ENCODE data around the gene WDR18.

The WDR18 gene

DNA sequence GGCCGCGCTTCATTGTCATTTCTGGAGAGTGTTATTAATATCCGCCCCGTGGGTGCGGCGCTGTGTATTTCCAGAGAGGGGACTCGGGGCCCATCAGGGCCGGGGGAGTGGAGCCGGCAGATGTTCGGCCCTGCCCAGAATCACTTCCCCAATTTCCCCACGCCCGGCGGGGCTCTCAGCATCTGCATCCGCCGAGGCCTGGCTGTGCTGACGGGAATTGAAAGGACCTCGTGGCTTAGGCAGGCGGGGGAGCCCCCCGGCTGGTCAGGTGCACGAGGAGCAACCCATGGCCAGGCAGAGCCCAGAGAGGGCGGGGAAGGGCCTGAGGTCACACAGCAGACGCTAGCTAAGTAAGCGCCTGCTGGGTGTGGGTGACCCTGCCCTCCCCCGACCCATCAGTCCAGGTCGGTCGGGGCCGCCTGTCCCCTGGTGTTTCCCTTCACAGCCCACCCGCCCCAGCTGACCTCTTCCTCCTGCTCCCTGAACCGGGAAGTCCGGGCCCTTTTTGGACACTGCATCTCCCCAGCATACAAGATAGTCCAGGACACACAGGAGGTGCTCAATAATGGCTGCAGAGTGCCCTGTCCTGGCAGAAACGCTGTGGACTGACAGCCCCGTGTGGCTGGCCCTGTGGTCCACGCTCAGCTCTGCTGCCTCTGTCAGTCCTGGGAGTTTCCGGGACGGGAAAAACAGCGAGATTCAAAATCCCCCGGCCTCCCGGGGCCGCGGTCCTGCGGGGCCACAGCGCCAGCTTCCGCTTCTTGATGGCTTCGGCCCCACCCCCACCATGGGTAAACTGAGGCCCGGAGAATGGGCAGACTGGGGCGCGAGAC lies 36.2 kb upstream of the WDR18 start:
- TF ChIP-seq TAF1 (IDR thresholded peaks at IDR 0.05; ENCODE audit: low read depth, low read length) (no peak), PAX5 (IDR thresholded peaks at IDR 0.05; ENCODE audit: insufficient read depth, low read length, severe bottlenecking) (peak; percentile 41), SPI1 (IDR thresholded peaks at IDR 0.05; ENCODE audit: low read depth, low read length) (peak; percentile 99), POLR2A (IDR thresholded peaks at IDR 0.05; ENCODE audit: low read depth, low read length) (no peak; the same call in 1 of the 2 replicates), POU2F2 (IDR thresholded peaks at IDR 0.05; ENCODE audit: low read depth, low read length) (peak; percentile 68; the same call in 1 of the 2 replicates), POLR2AphosphoS5 (IDR thresholded peaks at IDR 0.05; ENCODE audit: low read depth, low read length) (no peak)
- DNase-seq (ENCODE audit: insufficient read length, low spot score) (peak; percentile 95), FAIRE-seq (peak; percentile 98)

DNA sequence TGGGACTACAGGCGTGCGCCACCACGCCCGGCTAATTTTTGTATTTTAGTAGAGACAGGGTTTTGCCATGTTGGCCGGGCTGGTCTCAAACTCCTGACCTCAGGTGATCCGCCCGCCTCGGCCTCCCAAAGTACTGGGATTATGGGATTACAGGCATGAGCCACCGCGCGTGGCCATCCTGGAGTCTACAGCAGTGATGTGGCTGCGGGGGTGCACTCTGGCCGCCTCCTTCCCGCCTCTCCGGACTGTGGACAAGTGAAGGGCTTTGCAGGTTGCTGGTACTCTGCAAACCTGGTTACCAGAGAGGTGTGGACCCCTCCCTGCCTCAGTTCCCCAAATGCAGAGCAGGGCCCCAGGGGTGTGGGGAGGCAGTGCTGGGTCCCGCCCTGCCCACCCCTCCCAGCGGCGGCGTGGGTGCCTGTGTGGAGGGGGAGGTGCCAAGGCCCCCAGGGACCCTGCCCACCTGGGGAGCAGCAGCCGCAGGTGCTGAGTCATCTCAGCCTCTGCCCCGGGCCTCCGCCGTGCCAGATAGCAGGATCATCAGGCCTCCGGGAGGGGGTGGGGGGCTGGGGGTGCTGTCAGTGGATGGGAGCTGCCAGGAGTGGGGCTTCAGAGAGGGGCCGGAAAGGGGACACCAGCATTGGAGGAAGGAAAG lies 35.2 kb upstream of the WDR18 start:
- TF ChIP-seq PAX5 (IDR thresholded peaks at IDR 0.05; ENCODE audit: insufficient read depth, low read length, severe bottlenecking) (no peak), POLR2A (IDR thresholded peaks at IDR 0.05; ENCODE audit: low read depth, low read length) (no peak), TAF1 (IDR thresholded peaks at IDR 0.05; ENCODE audit: low read depth, low read length) (no peak), POU2F2 (IDR thresholded peaks at IDR 0.05; ENCODE audit: low read depth, low read length) (no peak), POLR2AphosphoS5 (IDR thresholded peaks at IDR 0.05; ENCODE audit: low read depth, low read length) (no peak), SPI1 (IDR thresholded peaks at IDR 0.05; ENCODE audit: low read depth, low read length) (no peak)
- peak; percentile 33 for FAIRE-seq

DNA sequence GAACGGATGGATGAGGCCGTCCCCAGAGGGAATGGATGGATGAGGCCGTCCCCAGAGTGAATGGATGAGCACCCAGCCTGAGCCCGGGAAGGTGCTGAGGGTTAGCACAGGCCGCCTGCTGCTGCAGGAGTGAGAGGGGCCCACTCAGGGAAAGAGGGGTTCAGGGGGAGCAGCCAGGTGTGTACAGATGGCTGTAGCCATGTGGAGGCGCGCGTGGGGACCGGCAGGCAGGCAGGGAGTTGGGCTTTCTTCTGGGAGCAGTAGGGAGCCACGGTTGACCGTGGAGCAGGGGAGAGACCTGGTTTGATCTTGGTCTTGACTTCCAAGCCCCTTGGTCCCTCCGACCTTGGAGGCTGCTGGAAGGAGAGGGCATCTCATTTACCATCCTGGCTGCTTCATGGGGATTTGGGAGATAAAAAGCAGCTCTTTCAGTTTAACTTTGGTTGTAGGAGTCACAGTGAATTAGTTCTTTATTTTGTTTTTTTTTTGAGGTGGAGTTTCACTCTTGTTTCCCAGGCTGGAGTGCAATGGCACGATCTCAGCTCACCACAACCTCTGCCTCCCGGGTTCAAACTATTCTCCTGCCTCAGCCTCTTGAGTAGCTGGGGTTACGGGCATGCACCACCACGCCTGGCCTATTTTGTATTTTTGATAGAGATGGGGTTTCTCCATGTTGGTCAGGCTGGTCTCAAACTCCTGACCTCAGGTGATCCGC lies 33.6 kb upstream of the WDR18 start:
- TF ChIP-seq POU2F2 (IDR thresholded peaks at IDR 0.05; ENCODE audit: low read depth, low read length) (no peak), POLR2AphosphoS5 (IDR thresholded peaks at IDR 0.05; ENCODE audit: low read depth, low read length) (no peak), PAX5 (IDR thresholded peaks at IDR 0.05; ENCODE audit: insufficient read depth, low read length, severe bottlenecking) (no peak), POLR2A (IDR thresholded peaks at IDR 0.05; ENCODE audit: low read depth, low read length) (no peak), SPI1 (IDR thresholded peaks at IDR 0.05; ENCODE audit: low read depth, low read length) (no peak), TAF1 (IDR thresholded peaks at IDR 0.05; ENCODE audit: low read depth, low read length) (no peak)
- no peak for DNase-seq (ENCODE audit: insufficient read length, low spot score)
- peak; percentile 77 for FAIRE-seq

More for the DNA sequence above, 35.2 kb upstream of the WDR18 start:
- DNase-seq (ENCODE audit: insufficient read length, low spot score), result no peak

DNA sequence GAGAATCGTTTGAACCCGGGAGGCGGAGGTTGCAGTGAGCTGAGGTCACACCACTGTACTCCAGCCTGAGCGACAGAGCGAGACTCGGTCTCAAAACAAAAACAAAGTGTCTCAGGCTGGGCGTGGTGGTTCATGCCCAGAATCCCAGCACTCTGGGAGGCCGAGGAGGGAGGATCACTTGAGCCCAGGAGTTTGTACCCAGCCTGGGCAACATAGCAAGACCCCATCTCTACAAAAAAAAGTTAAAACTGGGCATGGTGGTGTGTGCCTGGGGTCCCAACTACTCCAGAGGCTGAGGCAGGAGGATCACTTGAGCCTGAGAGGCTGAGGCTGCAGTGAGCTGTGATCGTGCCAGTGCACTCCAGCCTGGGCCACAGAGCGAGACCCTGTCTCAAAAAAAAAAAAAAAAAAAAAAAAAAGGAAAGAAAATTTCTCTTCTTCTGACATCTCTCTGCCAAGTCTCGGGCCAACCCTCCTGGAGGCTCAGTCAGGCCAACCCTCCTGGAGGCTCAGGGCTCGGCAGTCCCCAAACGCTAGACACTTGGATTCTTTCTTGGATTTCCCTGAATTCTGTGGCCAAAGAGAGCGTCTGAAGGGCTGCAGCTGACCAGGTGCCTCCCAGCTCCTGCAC lies 32.0 kb upstream of the WDR18 start:
- TF ChIP-seq POU2F2 (IDR thresholded peaks at IDR 0.05; ENCODE audit: low read depth, low read length), result no peak
- no peak for TF ChIP-seq POLR2AphosphoS5 (IDR thresholded peaks at IDR 0.05; ENCODE audit: low read depth, low read length)
- no peak for TF ChIP-seq PAX5 (IDR thresholded peaks at IDR 0.05; ENCODE audit: insufficient read depth, low read length, severe bottlenecking)
- TF ChIP-seq POLR2A (IDR thresholded peaks at IDR 0.05; ENCODE audit: low read depth, low read length), result 0 out of 2 replicates have a peak, but pooled peaks have one; percentile 23
- TF ChIP-seq TAF1 (IDR thresholded peaks at IDR 0.05; ENCODE audit: low read depth, low read length), result no peak
- TF ChIP-seq SPI1 (IDR thresholded peaks at IDR 0.05; ENCODE audit: low read depth, low read length), result no peak
- DNase-seq (ENCODE audit: insufficient read length, low spot score) (no peak), FAIRE-seq (peak; percentile 48)

DNA sequence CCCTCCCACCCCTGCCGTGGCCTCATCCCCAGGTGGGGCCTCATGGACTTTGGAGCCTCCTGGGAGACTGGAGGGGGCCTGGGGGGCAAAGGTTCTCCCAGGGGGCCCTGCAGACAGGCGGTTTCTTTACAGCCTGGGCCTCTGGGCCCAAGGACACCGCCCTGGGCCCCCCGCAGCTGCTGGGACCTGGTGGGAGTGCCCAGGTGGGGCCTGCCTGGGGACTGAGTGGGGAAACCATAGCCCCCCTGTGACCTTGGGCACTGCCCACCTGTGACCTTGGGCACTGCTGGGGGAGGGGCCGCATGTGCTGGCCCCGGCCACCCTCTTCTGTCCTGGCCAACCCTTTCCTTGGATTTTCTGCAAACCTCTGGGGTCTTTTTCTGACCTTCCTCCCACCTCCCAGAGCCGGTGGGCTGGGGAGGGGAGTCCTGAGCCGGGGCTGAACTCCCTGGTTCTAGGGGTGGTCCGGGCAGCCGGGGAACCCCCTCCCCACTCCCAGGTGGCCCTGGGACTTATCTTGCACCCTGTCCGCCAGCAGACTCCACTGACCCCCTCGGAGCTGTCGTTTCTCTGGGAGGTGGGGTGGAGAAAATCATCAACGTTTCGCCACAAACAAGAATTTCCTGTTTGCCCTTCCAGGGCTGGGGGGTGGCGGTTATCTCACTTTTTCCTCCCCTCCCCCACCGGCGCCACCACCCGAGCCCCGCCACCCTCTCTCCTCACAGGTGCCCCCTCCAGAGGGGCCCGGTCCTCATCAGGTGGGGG lies 31.3 kb upstream of the WDR18 start:
- FAIRE-seq (peak; percentile 74), DNase-seq (ENCODE audit: insufficient read length, low spot score) (no peak)
- TF ChIP-seq TAF1 (IDR thresholded peaks at IDR 0.05; ENCODE audit: low read depth, low read length) (no peak), POLR2A (IDR thresholded peaks at IDR 0.05; ENCODE audit: low read depth, low read length) (no peak), POU2F2 (IDR thresholded peaks at IDR 0.05; ENCODE audit: low read depth, low read length) (no peak), SPI1 (IDR thresholded peaks at IDR 0.05; ENCODE audit: low read depth, low read length) (no peak), POLR2AphosphoS5 (IDR thresholded peaks at IDR 0.05; ENCODE audit: low read depth, low read length) (no peak), PAX5 (IDR thresholded peaks at IDR 0.05; ENCODE audit: insufficient read depth, low read length, severe bottlenecking) (no peak)

DNA sequence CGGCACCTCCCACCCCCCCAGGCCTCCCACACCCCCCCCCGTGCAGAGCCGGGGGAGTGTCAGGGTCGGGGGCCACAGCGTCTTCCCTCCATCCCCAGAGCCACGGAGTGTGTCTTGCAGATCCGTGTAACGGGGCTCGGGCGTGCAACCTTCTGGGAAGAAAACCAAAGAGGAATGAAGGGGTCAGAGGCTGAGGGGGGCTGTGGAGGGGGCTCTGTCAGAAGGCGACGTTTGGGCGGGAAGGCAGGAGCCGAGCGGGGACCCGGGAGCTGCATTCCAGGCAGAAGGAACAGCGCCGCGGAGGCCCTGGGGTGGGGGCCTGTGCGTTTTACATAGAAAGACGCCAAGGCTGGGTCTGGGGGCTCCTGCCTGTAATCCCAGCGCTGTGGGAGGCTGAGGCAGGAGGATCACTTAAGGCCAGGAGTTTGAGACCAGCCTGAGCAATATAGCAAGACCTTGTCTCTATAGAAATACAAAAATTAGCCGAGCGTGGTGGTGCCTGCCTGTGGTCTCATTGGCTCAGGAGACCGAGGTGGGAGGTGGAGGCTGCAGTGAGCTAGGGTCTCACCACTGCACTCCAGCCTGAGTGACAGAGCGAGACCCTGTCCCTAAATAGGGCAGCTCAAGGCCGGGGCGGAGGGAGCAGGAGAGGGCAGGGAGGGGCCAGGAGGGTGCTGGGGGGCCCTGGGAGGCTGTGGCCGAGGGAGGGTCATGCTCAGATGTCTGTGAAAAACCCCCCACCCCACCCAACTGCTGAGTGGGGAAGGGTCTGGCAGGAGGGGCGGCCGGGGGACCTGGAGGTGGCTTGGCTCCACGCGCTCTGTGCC lies 30.5 kb upstream of the WDR18 start:
- DNase-seq (ENCODE audit: insufficient read length, low spot score) (no peak), FAIRE-seq (no peak)
- TF ChIP-seq TAF1 (IDR thresholded peaks at IDR 0.05; ENCODE audit: low read depth, low read length) (no peak), POLR2AphosphoS5 (IDR thresholded peaks at IDR 0.05; ENCODE audit: low read depth, low read length) (no peak), POU2F2 (IDR thresholded peaks at IDR 0.05; ENCODE audit: low read depth, low read length) (no peak), POLR2A (IDR thresholded peaks at IDR 0.05; ENCODE audit: low read depth, low read length) (no peak), PAX5 (IDR thresholded peaks at IDR 0.05; ENCODE audit: insufficient read depth, low read length, severe bottlenecking) (no peak), SPI1 (IDR thresholded peaks at IDR 0.05; ENCODE audit: low read depth, low read length) (no peak)

DNA sequence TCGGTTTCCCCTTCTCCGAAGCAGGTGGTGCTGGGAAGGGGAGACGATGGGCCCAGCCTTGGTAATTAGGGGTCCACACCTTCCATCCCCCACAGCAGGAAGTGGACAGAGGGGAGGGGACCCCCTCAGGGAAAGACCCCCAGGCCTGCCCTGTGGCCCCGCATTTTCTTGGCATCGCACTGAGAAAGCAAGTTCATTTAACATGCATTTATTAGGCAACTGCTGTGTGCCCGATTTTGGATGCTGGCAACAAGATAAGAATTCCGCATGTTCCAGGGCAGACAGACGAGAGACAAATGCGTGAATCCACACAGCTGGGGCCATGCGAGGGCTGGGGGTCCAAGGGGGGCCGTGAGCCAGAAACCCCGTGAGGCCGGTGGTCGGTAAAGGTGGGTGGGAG lies 29.9 kb upstream of the WDR18 start:
- no peak for DNase-seq (ENCODE audit: insufficient read length, low spot score)
- no peak for TF ChIP-seq POLR2AphosphoS5 (IDR thresholded peaks at IDR 0.05; ENCODE audit: low read depth, low read length)
- no peak for TF ChIP-seq TAF1 (IDR thresholded peaks at IDR 0.05; ENCODE audit: low read depth, low read length)
- TF ChIP-seq POU2F2 (IDR thresholded peaks at IDR 0.05; ENCODE audit: low read depth, low read length), result no peak
- no peak for TF ChIP-seq SPI1 (IDR thresholded peaks at IDR 0.05; ENCODE audit: low read depth, low read length)
- TF ChIP-seq PAX5 (IDR thresholded peaks at IDR 0.05; ENCODE audit: insufficient read depth, low read length, severe bottlenecking), result no peak
- no peak for FAIRE-seq
